Occipital lobe (tissue), 2 donors: Measurements from ENCODE around the gene CFAP54. TPM values are rescaled to one million over a fixed set of nuclear protein-coding genes. Genes with fewer than 3 reads are reported as not detected.
"Not testable (repeated sequence)": the region's sequence is repeated elsewhere in the genome, so short reads cannot be mapped to it uniquely, and the experiment has no call there.

Experiments used
- DNase-seq: peaks from one replicate; lab custom pipeline; 2025; lab: John Stamatoyannopoulos, UW
- total RNA-seq: library from RNA; depleted of rRNA; stranded (reverse); fragments of >200 nt; gene quantifications from one replicate; pipeline ENCODE4 v1.2.3, GENCODE V29; 2014

CFAP54 gene
- total RNA-seq, 1 donor from 2014 or later: 5.9 TPM

DNA sequence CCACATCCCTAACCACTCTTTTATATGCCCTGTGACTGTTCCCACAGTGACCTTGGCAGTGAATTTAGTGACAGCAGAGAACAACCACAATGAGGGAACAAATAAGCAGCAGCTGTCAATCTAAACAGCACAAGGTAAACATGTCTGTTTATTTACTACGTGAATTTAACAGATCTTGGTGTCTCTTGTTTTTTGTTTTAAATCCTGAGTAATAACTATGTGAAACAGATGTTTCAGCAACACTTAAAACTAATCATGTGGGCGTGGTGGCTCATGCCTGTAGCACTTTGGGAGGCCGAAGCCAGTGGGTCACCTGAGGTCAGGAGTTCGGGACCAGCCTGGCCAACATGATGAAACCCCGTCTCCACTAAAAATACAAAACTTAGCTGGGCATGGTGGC lies 17.0 kb upstream of the CFAP54 start:
- DNase-seq: no peak

GRCh38 chr12:96473394-96474093 lies 15.8 kb upstream of the CFAP54 start:
- DNase-seq: no peak

GRCh38 chr12:96474206-96474605 lies 15.2 kb upstream of the CFAP54 start:
- no peak for DNase-seq

DNA sequence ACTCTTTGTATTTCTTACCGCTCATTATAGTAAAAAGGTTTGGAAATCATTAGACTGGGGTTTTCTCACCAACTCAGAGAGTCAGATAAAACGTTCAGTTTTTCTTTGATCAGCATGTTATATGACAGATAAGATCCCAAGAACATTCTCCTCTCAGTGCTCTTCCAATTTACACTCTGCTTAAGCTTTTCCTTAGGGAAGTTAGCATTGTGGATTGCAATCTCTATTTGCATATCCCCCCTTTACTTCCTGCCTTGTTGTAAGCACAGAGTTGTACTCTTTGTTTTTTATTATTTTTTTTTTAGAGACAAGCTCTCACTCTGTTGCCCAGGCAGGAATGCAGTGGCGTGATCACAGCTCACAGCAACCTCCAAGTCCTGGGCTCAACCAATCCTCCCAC lies 11.4 kb upstream of the CFAP54 start:
- no peak for DNase-seq

DNA sequence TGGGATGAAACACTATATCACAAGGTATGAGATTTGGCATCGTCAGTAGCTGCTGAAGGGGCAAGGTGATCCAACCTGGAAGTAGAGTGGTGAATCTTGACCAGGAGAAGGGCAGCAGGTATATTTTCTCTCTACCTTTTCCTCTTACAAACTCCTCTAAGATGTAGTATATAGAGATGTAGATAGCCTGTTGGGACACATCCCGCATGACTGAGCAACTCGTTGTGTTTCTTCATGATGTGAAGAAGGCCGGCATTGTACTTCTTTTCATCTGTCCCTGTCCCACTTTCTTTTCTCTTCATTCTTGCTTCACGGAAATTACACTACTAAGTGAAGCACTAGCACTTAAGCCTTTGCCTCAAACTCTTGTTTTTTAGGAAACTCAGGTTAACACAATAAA lies 7.3 kb upstream of the CFAP54 start:
- no peak for DNase-seq

DNA sequence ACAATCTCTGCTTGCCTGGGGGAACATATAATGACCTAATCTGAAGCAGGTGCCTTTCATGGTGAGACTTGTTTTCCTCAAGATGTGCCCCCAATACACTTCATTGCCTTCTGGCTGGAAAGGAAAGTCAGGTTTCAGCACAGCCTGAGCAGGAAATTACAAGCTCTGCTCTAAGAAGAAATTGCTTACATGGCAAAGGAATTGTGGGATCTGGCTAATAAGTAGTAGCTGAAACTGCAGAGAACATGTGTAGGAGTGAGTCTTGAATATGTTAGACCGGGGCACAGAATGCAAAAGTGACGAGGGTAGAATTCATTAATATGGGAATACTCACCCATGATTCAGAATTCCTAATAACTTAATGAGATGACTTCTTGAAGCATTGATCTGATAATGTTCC lies 6.3 kb upstream of the CFAP54 start:
- DNase-seq: no peak

DNA sequence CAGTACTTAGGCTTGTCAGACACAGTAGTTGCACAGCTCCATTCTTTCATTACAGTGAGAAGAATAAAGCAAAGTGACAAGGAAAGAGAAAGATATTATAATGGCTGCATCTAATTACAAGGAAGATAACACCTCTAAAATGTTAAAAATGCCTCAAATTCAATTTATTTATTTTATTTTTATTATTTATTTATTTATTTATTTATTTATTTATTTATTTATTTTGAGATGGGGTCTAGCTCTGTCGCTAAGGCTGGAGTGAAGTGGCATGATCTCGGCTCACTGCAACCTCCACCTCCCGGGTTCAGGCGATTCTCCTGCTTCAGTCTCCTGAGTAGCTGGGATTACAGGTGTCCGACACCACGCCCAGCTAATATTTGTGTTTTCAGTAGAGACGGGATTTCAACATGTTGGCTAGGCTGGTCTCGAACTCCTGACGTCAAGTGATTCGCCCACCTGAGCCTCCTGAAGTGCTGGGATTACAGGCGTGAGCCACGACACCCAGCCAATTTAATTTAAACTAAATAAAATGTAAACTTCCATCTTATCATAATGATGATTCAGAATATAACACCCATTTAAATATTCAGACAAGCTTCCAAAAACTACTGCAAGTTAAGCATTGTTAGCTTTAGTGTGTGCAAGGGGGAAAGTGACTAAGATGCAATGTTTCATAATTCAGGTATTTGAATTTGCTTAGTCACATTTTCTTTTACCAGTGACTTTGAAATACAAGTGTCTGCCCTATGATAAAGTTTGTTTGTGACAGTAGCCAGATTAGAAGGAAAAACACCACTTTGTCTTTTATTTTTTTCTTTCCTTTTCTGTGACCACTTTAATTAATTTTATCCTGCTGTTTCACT lies 2.4 kb upstream of the CFAP54 start:
- DNase-seq: no peak

DNA sequence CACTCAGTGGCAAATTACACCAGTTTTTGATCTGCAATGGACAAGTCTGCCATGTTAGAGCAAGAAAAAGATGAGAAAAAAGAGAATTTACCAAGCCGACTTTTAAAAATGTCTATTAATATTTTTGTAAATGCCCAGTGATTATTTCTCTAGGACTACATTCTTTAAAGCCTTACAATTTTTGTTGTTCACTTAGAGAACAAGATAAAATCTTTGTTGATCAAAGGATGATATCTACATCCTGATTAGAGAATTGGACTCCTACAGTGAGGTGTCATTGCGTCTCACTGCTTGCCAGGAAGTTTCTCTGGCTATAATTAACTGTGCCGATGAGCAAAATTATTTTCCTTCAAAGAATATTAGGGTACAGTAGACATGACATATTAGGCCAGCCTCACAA lies 1.7 kb upstream of the CFAP54 start:
- DNase-seq: no peak

DNA sequence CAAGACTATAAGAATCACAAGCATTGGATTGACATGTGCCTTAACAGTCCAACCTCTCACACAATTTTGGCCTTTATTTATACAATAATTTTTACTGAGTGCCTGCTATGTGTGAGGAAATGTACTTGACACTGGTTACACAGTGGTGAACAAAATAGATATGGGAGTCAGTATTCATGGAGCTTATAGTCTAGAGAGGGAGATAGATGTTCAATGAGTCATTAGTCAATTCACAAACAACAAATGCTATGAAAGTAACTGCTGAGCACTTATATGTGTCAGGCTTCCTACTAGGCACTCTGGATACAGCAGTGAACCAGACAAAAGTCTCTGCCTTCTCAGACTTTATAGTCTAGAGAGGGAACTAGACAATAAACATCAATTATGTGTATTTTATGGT lies 3.7 kb downstream of the CFAP54 start:
- DNase-seq: no peak

DNA sequence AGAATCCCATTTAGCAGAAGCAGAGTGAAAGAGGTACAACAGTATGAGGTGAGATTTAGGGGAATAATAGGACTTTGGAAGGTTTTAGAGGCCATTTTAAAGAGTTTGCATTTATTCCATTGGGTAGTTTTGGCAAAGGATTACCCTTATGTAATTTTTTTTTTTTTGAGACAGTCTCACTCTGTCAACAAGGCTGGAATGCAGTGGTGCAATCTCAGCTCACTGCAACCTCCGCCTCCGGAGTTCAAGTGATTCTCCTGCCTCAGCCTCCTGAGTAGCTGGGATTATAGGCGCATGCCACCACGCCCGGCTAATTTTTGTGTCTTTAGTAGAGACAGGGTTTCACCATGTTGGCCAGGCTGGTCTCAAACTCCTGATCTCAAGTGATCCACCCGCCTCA lies 4.8 kb downstream of the CFAP54 start:
- not testable (repeated sequence) for DNase-seq

DNA sequence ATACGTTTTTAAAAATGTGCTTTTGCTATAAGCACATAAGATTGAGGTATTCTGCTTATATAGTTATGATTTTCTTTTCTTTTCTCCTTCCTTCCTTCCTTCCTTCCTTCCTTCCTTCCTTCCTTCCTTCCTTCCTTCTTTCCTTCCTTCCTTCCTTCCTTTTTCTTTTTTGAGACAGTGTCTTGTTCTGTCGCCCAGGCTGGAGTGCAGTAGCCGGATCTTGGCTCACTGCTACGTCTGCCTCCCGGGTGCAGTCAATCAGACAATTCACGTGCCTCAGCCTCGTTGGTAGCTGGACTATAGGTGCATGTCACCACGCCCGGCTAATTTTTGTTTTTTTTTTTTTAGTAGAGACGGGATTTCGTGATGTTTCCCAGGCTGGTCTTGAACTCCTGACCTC lies 5.8 kb downstream of the CFAP54 start:
- no peak for DNase-seq

GRCh38 chr12:96495841-96496545 lies 6.6 kb downstream of the CFAP54 start:
- DNase-seq: no peak

DNA sequence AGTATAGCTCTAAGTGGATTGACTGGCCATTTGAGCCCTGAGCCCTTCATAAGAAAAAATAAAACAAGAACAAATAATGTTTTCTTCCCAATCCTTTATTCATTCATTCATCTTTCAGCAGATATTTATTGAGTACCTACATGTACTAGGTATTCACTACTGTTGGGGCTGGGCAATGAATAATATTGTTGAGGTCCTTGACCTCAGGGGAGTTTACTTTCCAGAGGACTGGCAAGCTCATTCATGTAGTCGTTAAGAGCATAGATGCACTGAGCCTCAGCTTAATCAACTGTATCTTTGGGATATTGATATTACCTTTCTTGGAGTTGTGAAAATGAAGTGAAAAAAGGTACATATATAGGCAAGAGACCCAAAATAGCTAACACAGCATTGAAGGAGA lies 7.6 kb downstream of the CFAP54 start:
- no peak for DNase-seq

DNA sequence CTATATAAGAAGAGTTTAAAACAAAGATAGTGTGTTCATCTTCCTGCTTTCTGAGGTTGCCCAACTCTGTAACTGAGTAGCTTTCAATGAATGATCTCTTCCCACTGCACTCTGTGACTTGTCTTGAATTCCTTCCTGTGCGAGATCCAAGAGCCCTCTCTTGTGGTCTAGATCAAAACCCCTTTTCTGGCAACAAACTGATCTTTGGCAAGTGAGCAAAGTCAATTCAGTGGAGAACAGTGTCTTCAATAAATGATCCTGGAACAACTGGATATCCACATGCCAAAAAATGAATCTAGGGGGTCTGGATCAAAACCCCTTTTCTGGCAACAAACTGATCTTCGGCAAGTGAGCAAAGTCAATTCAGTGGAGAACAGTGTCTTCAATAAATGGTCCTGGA lies 8.5 kb downstream of the CFAP54 start:
- no peak for DNase-seq

DNA sequence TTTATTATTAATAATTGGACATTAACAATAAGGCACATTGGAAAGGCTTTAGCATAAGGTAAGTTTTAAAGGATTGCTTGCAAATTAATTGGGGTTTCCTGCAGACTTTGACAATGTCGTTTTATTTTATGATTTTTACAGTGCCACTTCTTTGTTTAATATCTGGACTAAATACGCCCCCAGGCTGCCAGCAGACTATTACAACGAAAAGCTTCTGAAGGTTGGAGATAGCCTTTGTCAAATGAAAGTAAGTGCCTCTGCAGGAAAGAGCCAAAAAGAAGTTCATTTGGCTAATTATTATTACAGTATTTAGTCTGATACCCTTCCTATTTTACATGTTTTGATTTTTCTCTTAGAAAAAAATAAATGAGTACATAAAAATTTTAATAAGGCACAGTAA lies 11.3 kb downstream of the CFAP54 start:
- no peak for DNase-seq

DNA sequence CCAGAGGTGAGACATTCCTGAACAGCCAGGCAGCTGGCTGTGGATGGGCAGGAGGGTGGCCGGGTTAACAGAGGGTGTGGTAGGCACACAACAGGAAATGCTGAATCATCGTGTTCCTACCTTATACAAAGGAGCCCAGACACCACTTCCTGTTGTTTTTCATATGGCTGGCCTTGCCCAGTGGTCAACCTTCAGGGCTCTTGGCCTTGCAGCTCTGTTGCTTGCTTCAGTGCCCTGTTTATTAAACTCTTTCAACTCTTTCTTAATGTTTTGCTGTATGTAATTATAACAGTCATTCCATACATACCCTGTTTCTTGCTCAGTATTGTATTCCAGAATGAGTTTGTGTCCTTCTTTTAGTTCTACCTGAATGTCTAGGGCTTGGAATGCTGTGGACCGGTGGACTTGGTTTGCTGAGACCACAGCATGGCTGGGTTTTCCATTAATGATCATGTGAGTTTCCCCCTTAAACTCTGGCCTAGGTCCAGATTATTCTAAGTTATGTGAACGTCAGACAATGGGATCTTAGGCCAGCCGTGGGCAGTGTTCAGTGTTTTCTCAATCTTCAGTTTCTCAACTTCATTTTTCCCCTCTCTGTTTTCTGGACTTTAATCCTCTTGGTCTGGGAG lies 11.9 kb downstream of the CFAP54 start:
- DNase-seq: no peak

- DNase-seq: no peak
Observed at GRCh38 chr12:96501908-96502307, 12.5 kb downstream of the CFAP54 start.

- DNase-seq: no peak
Observed at GRCh38 chr12:96502477-96502876, 13.1 kb downstream of the CFAP54 start.

GRCh38 chr12:96502949-96503532 lies 13.7 kb downstream of the CFAP54 start:
- DNase-seq: no peak

DNA sequence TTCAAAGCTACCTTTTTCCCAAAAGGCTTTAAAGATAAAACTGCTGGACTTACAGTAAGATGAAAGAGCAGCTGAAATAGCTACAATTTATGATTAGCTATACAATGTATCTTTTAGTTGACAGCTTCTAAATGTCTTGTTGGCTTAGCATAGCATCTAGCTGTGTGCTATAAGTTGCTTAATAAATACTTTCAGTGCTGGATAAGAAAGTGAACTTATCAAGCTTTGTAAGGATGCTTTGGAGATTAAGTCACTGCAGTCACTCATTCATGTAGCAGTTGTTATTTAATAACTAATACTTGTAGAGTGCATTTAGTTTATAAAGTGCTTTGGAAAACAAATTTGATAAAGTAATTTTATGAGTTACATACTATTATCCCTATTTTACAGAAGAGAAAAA lies 14.6 kb downstream of the CFAP54 start:
- no peak for DNase-seq

DNA sequence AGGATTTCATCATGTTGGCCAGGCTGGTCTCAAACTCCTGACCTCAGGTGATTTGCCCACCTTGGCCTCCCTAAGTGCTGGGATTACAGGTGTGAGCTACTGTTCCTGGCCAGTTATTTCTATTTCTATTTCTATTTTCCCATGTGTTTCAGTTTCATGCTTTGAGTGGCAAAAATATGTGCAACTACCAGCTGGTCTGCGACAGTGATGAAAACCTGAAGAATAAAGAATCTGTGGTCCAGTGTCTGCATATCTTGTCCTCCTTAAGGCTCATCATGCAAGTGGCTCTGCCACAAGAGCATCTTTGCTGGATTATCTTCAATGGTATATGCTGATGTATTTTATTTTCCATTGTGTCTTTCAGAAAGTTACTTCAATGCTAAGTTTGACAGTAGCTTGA lies 17.4 kb downstream of the CFAP54 start:
- no peak for DNase-seq
